ENCODE data around the gene NEURL1B. TPM values are rescaled to one million over a fixed set of nuclear protein-coding genes. Genes with fewer than 3 reads are reported as not detected.

Gene NEURL1B
- total RNA-seq, 4 donors from 2014 or later: 21.7 to 59.9 (median 41.5) TPM

DNA sequence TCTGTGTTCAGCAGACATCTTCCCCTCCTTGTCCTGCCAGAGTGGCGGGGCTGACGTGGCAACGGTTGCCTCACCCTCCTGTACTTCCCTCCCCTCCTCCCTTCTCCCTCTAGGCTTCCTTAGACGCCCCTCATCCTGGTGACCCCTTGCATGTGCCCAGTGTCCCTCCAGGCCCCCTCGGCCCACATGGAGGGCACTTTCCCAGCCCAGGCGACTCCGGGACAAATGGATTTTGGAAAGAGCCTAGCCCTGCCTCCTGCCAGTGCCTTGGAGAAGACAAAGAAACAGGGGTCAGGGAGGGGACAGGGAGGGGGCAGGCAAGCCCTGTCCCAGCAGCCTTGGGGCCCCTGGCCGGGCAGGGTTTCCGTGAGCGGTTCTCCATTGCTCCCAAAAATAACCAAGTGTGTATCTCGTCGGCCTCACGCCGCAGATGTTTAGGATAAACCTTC lies 38.3 kb upstream of the NEURL1B start:
- ATAC-seq: peak; percentile 6
- peaks cover 0 to 43% (median 11%) of the 10 kb centered on the region in 3 donors for H3K4me1 ChIP-seq
- H3K4me3 ChIP-seq: no peak overlapping the region
- H3K36me3 ChIP-seq: no peaks in the 10 kb centered on the region
- TF ChIP-seq POLR2AphosphoS5 (IDR thresholded peaks at IDR 0.05) (no peak), EP300 (IDR thresholded peaks at IDR 0.05) (no peak), POLR2A (IDR thresholded peaks at IDR 0.05) (no peak)
- TF ChIP-seq, protein P1, sequence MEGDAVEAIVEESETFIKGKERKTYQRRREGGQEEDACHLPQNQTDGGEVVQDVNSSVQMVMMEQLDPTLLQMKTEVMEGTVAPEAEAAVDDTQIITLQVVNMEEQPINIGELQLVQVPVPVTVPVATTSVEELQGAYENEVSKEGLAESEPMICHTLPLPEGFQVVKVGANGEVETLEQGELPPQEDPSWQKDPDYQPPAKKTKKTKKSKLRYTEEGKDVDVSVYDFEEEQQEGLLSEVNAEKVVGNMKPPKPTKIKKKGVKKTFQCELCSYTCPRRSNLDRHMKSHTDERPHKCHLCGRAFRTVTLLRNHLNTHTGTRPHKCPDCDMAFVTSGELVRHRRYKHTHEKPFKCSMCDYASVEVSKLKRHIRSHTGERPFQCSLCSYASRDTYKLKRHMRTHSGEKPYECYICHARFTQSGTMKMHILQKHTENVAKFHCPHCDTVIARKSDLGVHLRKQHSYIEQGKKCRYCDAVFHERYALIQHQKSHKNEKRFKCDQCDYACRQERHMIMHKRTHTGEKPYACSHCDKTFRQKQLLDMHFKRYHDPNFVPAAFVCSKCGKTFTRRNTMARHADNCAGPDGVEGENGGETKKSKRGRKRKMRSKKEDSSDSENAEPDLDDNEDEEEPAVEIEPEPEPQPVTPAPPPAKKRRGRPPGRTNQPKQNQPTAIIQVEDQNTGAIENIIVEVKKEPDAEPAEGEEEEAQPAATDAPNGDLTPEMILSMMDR (IDR thresholded peaks at IDR 0.05): no peak
- peak overlapping the region in 3 of 4 donors; percentile 63 to 80 (median 76) for H3K27ac ChIP-seq
- WGBS, 2 donors (ENCODE audit: low coverage in 1 of 2): 38 to 43% methylated on average over 7 to 9 of the region's 14 CpGs
- H3K27me3 ChIP-seq: no peaks in the 10 kb centered on the region
- H3K9me3 ChIP-seq: peaks cover 0 to 15% (median 0%) of the 10 kb centered on the region in 3 donors

DNA sequence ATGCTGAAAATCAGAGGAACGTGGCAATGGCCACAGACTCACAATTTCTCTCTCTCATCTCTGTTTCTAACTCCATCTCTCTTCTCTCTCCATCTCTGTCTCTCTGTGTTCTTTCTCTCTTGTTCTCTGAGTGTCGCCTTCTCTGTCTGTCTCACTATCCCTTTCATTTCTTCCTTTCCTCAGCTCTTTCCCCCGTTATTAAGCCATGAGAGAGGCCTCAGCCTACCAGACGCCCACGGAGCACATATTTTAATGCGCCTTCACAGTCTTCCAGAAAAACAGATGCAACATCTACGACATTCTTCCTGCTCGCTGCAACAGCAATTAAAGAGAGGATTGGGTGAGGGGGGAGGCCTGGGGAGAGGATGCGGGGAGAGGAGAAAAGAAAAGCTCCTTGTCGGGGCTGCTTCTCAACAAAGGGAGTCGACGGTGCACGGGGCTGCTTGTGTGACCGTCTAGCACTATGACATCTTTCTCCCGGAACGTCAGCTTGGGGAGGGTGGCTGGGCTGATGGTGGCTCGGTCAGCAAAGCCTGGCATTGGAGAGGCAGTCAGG lies 37.7 kb upstream of the NEURL1B start:
- WGBS, 2 donors (ENCODE audit: low coverage in 1 of 2): 7 to 13% methylated on average over 5 to 17 of the region's 17 CpGs
- H3K4me1 ChIP-seq: peaks cover 0 to 38% (median 11%) of the 10 kb centered on the region in 3 donors
- no peak for ATAC-seq
- no peak overlapping the region for H3K4me3 ChIP-seq
- peak overlapping the region in 3 of 4 donors; percentile 63 to 80 (median 76) for H3K27ac ChIP-seq
- TF ChIP-seq POLR2AphosphoS5 (IDR thresholded peaks at IDR 0.05): no peak
- no peak for TF ChIP-seq EP300 (IDR thresholded peaks at IDR 0.05)
- TF ChIP-seq, protein P1 (IDR thresholded peaks at IDR 0.05): no peak
- TF ChIP-seq POLR2A (IDR thresholded peaks at IDR 0.05): no peak
- peaks cover 0 to 15% (median 0%) of the 10 kb centered on the region in 3 donors for H3K9me3 ChIP-seq
- no peaks in the 10 kb centered on the region for H3K27me3 ChIP-seq
- H3K36me3 ChIP-seq: no peaks in the 10 kb centered on the region

DNA sequence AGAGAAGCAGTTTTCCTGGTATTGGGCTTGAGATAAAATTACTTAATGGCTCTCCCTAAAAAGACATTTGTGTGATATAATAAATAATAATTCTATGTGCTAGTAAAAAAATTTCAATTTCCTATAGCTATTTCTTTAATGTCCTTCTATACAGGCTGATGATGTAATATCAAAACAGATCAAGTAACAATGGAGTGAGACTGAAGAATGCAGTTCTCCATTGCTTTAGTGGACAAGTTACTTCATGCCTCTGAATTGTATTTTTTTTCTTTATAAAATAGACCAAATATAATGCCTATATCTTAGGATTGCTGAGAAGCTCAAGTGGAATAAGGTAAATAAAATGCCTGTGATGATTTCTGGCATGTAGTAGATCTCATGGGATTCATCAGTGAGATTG lies 35.6 kb upstream of the NEURL1B start:
- no peaks in the 10 kb centered on the region for H3K27me3 ChIP-seq
- H3K9me3 ChIP-seq: peaks cover 0 to 15% (median 0%) of the 10 kb centered on the region in 3 donors
- ATAC-seq: no peak
- H3K4me3 ChIP-seq: no peak overlapping the region
- H3K36me3 ChIP-seq: no peaks in the 10 kb centered on the region
- TF ChIP-seq POLR2AphosphoS5 (IDR thresholded peaks at IDR 0.05) (no peak), EP300 (IDR thresholded peaks at IDR 0.05) (no peak), POLR2A (IDR thresholded peaks at IDR 0.05) (no peak)
- TF ChIP-seq, protein P1 (IDR thresholded peaks at IDR 0.05): no peak
- peak overlapping the region in 1 of 4 donors; percentile 48 for H3K27ac ChIP-seq
- H3K4me1 ChIP-seq: peaks cover 0 to 33% (median 10%) of the 10 kb centered on the region in 3 donors

DNA sequence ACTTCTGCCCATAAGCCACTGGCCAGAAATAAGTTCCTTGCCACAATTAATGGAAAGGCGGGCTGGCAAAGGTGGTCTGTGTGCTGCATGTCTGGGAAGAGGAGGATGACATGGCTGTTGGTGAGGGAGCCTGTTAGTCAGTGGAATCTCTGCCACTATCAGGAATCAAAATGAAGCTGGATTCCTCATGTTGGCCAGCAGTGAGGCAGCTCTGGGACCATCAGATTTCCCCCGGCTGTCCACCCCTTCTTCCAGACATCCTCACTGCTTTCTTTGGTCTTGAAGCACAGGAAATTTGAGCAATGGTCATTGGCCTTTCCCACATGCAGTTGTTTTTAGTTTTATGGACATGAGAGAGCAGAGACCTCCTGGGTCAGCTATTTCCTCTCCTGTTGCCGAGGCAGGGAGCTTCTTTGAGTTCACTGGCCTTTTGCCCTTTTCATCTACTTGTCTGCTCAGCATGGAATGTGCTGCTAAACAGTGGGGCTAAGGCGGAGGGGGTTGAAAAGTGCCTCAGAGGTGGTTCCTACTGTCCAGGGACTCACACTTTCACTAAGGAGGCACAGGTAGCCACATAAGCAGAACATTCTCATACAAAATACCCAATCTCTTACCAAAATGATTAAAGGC lies 34.8 kb upstream of the NEURL1B start:
- no peak for ATAC-seq
- Histone ChIP-seq H3K27ac (peak overlapping the region in 3 of 4 donors; percentile 36 to 48 (median 38)), H3K27me3 (no peaks in the 10 kb centered on the region), H3K4me3 (no peak overlapping the region), H3K4me1 (peaks cover 0 to 28% (median 7%) of the 10 kb centered on the region in 3 donors), H3K9me3 (peaks cover 0 to 15% (median 0%) of the 10 kb centered on the region in 3 donors), H3K36me3 (no peaks in the 10 kb centered on the region)
- TF ChIP-seq POLR2AphosphoS5 (IDR thresholded peaks at IDR 0.05) (no peak), EP300 (IDR thresholded peaks at IDR 0.05) (no peak), POLR2A (IDR thresholded peaks at IDR 0.05) (no peak)
- TF ChIP-seq, protein P1 (IDR thresholded peaks at IDR 0.05): no peak
- WGBS, 2 donors (ENCODE audit: low coverage in 1 of 2): 83 to 86% methylated on average over 1 to 2 of the region's 4 CpGs

Measured in gastroesophageal sphincter (tissue), 4 donors.